Gastroesophageal sphincter (tissue), 4 donors: ENCODE measurements around the gene RALY. TPM values are rescaled to one million over a fixed set of nuclear protein-coding genes. Genes with fewer than 3 reads are reported as not detected.

Source experiments
- ATAC-seq: fragments of 150-250 bp; one replicate; pipeline ENCODE4 v1.9.1; 2016; ENCODE audit warnings: mild to moderate bottlenecking, moderate library complexity
- H3K27ac ChIP-seq, 4 donors: fragments of 200-600 bp; sonication (generic) in 3 of 4; 1 replicate in 3 of 4; 2 replicates in 1 of 4; pipeline ENCODE4 v1.5.1; 2016 to 2019
- H3K27me3 ChIP-seq: fragments of 200-600 bp; sonication (generic); one replicate; pipeline ENCODE4 v1.5.1; 2019
- H3K36me3 ChIP-seq, 2 donors: fragments of 200-600 bp; sonication (generic); one replicate each; pipeline ENCODE4 v1.5.1; 2019; ENCODE audit warnings: control low read depth in 1 of 2
- H3K4me1 ChIP-seq, 3 donors: fragments of 200-600 bp; sonication (generic); 1 replicate in 2 of 3; 2 replicates in 1 of 3; pipeline ENCODE4 v1.5.1; 2016 to 2019; ENCODE audit warnings: control low read depth in 2 of 3
- H3K4me3 ChIP-seq, 2 donors: fragments of 200-600 bp; sonication (generic); one replicate each; pipeline ENCODE4 v1.5.1; 2019; ENCODE audit warnings: mild to moderate bottlenecking in 1 of 2, moderate library complexity in 1 of 2
- H3K9me3 ChIP-seq, 3 donors: fragments of 200-600 bp; sonication (generic); one replicate each; pipeline ENCODE4 v1.5.1; 2017 to 2019; ENCODE audit warnings: control low read depth in 2 of 3
- CTCF ChIP-seq, 4 experiments: fragments of 200-600 bp in 2 of 4; fragments of 450-650 bp in 2 of 4; sonication (generic) in 1 of 4; IDR thresholded peaks; one replicate each; pipeline ENCODE4 v1.5.1; 2017 to 2019; ENCODE audit warnings: antibody characterized with exemption in 4 of 4, mild to moderate bottlenecking in 2 of 4, moderate library complexity in 2 of 4
- EP300 ChIP-seq: sonication (generic); formaldehyde crosslinking; IDR thresholded peaks from one replicate; pipeline ENCODE4 v1.6.1; 2017; ENCODE audit warnings: antibody characterized with exemption, mild to moderate bottlenecking
- POLR2A ChIP-seq, 2 donors: fragments of 450-650 bp; IDR thresholded peaks; one replicate each; pipeline ENCODE4 v1.6.1; 2017; ENCODE audit warnings: antibody characterized with exemption in 2 of 2, mild to moderate bottlenecking in 2 of 2, moderate library complexity in 1 of 2
- POLR2AphosphoS5 ChIP-seq: sonication (generic); formaldehyde crosslinking; IDR thresholded peaks from one replicate; pipeline ENCODE4 v1.6.1; 2017; ENCODE audit warnings: antibody characterized with exemption
- WGBS, 2 donors: methylation state at CpG; one replicate each; pipeline ENCODE4 v1.1.5; 2018; ENCODE audit warnings: low coverage in 1 of 2; 5-methylcytosine and 5-hydroxymethylcytosine counted together
- total RNA-seq, 4 donors: library from RNA; depleted of rRNA; stranded (reverse); fragments of >200 nt; gene quantifications; one replicate each; pipeline ENCODE4 v1.1.0, GENCODE V29; 2016

The RALY gene
- total RNA-seq, 4 donors from 2014 or later = 76.6 to 124 (median 98.8) TPM

DNA sequence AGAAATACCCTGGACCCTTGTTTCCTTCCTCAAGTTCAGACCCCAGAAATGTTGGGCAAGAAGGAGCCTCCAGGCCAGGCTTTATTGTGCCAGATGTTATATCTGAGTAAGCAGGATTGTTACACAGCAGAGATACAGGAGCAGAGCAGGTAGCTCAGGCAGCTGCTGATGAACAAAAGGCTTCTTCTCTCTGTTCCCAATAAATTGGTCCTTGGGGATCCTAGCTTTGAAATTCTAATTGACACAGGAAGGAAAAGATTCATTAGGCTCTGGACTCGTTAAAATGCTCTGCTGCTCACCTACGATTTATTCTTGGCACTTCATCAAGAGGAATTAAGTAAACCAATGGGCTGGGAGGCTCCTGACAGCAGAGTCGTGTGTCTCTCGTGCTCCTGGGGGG, 54.2 kb downstream of the RALY start:
- peaks cover 0 to 92% (median 32%) of the 10 kb centered on the region in 3 donors for H3K4me1 ChIP-seq

GRCh38 chr20:34049389-34049788, 55.7 kb downstream of the RALY start:
- Histone ChIP-seq H3K27me3 (no peaks in the 10 kb centered on the region), H3K9me3 (no peaks in the 10 kb centered on the region), H3K4me1 (peaks cover 0 to 89% (median 26%) of the 10 kb centered on the region in 3 donors), H3K36me3 (no peaks in the 10 kb centered on the region), H3K27ac (no peak overlapping the region), H3K4me3 (no peak overlapping the region)
- TF ChIP-seq CTCF (IDR thresholded peaks at IDR 0.05) = no peak
- no peak for TF ChIP-seq POLR2A (IDR thresholded peaks at IDR 0.05)
- TF ChIP-seq POLR2AphosphoS5 = no peak
- no peak for TF ChIP-seq EP300
- ATAC-seq = no peak
- 88 to 100% methylated on average over 1 of the region's 1 CpG for WGBS, 2 donors

More for the DNA sequence above, 54.2 kb downstream of the RALY start:
- Histone ChIP-seq H3K27me3 (no peaks in the 10 kb centered on the region), H3K27ac (no peak overlapping the region), H3K9me3 (no peaks in the 10 kb centered on the region), H3K4me3 (no peak overlapping the region), H3K36me3 (no peaks in the 10 kb centered on the region)
- 62 to 100% methylated on average over 1 to 4 of the region's 4 CpGs for WGBS, 2 donors
- no peak for TF ChIP-seq POLR2AphosphoS5
- no peak for TF ChIP-seq EP300
- no peak for TF ChIP-seq POLR2A (IDR thresholded peaks at IDR 0.05)
- TF ChIP-seq CTCF (IDR thresholded peaks at IDR 0.05) = no peak
- ATAC-seq = no peak

DNA sequence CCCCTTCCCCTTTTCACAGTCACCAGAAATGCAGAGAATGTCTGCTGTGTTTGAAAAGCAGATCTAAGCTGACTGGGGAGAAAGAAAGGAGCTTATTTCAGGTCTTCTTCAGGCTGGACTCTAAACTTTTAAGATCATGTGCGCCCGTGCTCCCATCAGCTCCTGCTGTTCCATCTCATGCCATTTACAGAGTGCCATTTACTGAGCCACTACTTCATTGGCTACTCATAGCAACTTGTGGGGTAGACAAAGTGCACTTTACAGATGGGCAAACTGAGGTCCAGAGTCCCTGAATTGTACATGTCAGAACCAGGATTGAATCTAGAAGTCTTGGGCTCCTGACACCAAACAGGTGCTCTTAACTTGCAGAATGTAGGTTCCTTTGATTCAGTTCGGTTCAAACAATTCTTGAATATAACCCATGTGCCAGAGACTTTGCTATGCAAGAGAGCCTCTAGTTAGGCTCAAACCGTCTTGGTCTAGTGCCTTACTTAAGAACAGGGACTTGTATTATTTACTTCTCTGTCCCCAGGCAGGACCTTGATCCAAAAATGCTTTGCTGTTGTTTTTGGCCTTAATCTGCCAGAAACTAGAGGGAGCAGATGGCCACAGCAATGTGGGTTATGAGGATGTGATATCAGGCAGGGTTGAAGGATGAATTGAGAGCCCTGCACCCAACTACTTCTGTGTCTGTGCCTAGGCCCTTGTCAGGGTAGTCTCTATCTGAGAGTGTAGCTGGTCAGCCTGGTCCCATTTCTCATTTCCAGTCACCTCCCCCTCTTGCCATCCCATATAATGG, 56.4 kb downstream of the RALY start:
- ATAC-seq = no peak
- Histone ChIP-seq H3K9me3 (no peaks in the 10 kb centered on the region), H3K4me3 (no peak overlapping the region), H3K27me3 (no peaks in the 10 kb centered on the region), H3K36me3 (no peaks in the 10 kb centered on the region), H3K27ac (no peak overlapping the region), H3K4me1 (peaks cover 0 to 86% (median 23%) of the 10 kb centered on the region in 3 donors)
- 60 to 68% methylated on average over 4 of the region's 4 CpGs for WGBS, 2 donors
- TF ChIP-seq EP300 = no peak
- TF ChIP-seq POLR2A (IDR thresholded peaks at IDR 0.05) = no peak
- TF ChIP-seq CTCF (IDR thresholded peaks at IDR 0.05) = no peak
- TF ChIP-seq POLR2AphosphoS5 = no peak

GRCh38 chr20:34052414-34052813, 58.7 kb downstream of the RALY start:
- 42 to 80% methylated on average over 1 to 2 of the region's 2 CpGs for WGBS, 2 donors
- Histone ChIP-seq H3K9me3 (no peaks in the 10 kb centered on the region), H3K4me1 (peaks cover 0 to 78% (median 17%) of the 10 kb centered on the region in 3 donors), H3K4me3 (no peak overlapping the region), H3K27ac (no peak overlapping the region), H3K27me3 (no peaks in the 10 kb centered on the region), H3K36me3 (no peaks in the 10 kb centered on the region)
- ATAC-seq = no peak
- TF ChIP-seq POLR2A (IDR thresholded peaks at IDR 0.05) = no peak
- no peak for TF ChIP-seq EP300
- TF ChIP-seq CTCF (IDR thresholded peaks at IDR 0.05) = no peak
- TF ChIP-seq POLR2AphosphoS5 = no peak

DNA sequence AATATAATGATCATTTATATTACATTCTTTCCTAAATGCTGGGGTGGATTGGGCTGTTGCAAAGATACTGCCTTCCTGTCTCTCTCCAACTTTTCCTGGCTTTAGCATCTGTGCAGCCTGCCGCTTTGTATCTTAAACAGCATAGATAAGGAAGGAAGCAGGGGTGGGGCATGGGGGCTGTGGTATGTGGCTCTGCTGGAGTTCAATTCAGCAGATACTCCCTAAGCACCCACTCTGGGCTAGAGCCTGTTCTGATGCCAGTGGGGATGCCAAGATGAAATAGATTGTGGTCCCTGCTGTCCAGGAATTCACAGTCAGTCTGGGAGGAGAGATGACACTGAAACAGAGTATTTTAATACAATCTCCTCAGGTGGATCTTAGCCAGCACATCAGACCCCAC, 61.6 kb downstream of the RALY start:
- Histone ChIP-seq H3K9me3 (no peaks in the 10 kb centered on the region), H3K27me3 (no peaks in the 10 kb centered on the region), H3K27ac (no peak overlapping the region), H3K4me3 (no peak overlapping the region), H3K36me3 (peaks cover 0 to 8% of the 10 kb centered on the region in 2 donors), H3K4me1 (peaks cover 0 to 64% (median 11%) of the 10 kb centered on the region in 3 donors)
- no peak for ATAC-seq
- WGBS, 2 donors = 14 to 60% methylated on average over 1 of the region's 1 CpG
- TF ChIP-seq CTCF (IDR thresholded peaks at IDR 0.05) (no peak), POLR2A (IDR thresholded peaks at IDR 0.05) (no peak), EP300 (no peak), POLR2AphosphoS5 (no peak)
